ENCODE results near the gene RDM1. TPM values are rescaled to one million over a fixed set of nuclear protein-coding genes. Genes with fewer than 3 reads are reported as not detected.

The RDM1 gene
- total RNA-seq, 1 donor from 2014 or later = 0.49 TPM

DNA sequence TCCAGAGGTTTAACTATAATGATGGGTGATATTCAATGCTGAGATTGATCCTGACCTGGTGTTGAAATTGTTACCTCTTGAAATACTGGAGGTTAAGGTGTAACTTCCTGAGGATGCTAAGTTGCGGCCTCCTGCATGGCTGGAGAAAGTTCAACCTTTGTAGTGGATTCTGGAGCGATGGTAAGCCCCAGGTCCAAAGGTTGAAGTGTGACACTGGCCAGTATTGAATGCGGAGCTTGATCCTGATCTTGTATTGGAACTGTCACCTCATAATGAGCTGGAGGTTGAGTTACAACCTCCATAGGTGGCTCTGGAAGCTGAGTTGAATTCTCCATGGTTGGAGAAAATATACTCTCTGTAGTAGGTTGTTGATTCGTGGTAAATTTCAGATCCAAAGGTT is 17.0 kb downstream of the RDM1 start:
- Histone ChIP-seq H3K27me3 (no peaks in the 10 kb centered on the region), H3K4me3 (no peak overlapping the region), H3K9me3 (no peaks in the 10 kb centered on the region), H3K36me3 (no peaks in the 10 kb centered on the region), H3K4me1 (no peaks in the 10 kb centered on the region), H3K27ac (no peak overlapping the region)
- intact Hi-C loops (cut with DNase I) = no loop called here
- TF ChIP-seq POLR2A (IDR thresholded peaks at IDR 0.05) = no peak
- TF ChIP-seq POLR2AphosphoS5 (IDR thresholded peaks at IDR 0.05; ENCODE audit: insufficient read depth in 1 of 2, low read depth in 1 of 2) = no peak
- TF ChIP-seq, protein P1, sequence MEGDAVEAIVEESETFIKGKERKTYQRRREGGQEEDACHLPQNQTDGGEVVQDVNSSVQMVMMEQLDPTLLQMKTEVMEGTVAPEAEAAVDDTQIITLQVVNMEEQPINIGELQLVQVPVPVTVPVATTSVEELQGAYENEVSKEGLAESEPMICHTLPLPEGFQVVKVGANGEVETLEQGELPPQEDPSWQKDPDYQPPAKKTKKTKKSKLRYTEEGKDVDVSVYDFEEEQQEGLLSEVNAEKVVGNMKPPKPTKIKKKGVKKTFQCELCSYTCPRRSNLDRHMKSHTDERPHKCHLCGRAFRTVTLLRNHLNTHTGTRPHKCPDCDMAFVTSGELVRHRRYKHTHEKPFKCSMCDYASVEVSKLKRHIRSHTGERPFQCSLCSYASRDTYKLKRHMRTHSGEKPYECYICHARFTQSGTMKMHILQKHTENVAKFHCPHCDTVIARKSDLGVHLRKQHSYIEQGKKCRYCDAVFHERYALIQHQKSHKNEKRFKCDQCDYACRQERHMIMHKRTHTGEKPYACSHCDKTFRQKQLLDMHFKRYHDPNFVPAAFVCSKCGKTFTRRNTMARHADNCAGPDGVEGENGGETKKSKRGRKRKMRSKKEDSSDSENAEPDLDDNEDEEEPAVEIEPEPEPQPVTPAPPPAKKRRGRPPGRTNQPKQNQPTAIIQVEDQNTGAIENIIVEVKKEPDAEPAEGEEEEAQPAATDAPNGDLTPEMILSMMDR (IDR thresholded peaks at IDR 0.05) = no peak
- DNase-seq (ENCODE audit: extremely low spot score in 2 of 2) = no peak

DNA sequence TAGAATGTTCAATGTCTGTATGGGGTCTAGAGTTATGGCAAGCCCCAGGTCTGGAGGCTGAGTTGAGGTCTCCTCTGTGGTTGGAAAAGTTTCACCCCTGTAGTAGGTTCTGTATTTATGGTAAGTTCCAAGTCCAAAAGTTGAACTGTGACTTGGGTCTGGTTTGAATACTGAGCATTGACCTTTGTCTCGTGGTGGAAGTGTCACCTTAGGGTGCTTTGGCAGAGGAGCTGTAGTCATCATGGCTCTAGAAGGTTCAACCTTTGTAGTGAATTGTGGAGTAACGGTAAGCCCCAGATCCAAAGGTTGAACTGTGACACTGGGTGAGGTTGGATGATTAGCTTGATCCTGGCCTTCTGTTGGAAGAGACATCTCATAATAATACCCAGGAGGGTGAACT is 17.6 kb downstream of the RDM1 start:
- H3K27me3 ChIP-seq = no peaks in the 10 kb centered on the region
- no peaks in the 10 kb centered on the region for H3K36me3 ChIP-seq
- no peak for DNase-seq (ENCODE audit: extremely low spot score in 2 of 2)
- no peaks in the 10 kb centered on the region for H3K4me1 ChIP-seq
- H3K4me3 ChIP-seq = no peak overlapping the region
- H3K9me3 ChIP-seq = no peaks in the 10 kb centered on the region
- TF ChIP-seq POLR2A (IDR thresholded peaks at IDR 0.05) (no peak), POLR2AphosphoS5 (IDR thresholded peaks at IDR 0.05; ENCODE audit: insufficient read depth in 1 of 2, low read depth in 1 of 2) (no peak)
- intact Hi-C loops (cut with DNase I) = no loop called here
- H3K27ac ChIP-seq = no peak overlapping the region

DNA sequence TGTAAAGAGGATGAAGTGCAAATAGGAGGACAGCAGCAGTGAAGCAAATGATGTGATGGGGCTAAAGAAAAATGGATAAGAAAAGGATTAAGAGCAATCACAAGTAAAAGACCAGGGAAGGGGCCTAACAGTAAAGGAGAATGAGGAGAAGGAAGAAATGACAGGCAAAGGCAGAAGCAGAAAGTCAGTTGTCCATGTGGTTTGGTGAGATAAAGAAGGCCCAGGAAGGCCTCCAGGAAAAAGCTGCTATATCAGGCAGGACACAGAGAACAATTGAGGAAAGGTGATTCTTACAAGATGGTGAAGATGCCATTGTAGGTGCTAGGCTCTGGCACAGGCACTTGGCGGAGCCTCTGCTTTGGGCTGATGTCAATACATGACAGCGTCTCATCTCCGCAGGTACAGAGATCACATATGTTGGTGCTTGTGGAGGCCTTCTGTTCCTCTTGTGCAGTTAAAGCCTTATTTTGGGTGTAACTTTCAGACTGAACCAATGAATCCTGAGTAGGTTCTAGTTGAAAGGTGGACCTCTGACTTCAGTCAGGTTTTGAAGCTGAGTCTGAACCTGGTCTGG is 18.1 kb downstream of the RDM1 start:
- H3K27ac ChIP-seq = no peak overlapping the region
- DNase-seq (ENCODE audit: extremely low spot score in 2 of 2) = no peak
- no peaks in the 10 kb centered on the region for H3K4me1 ChIP-seq
- no peak overlapping the region for H3K4me3 ChIP-seq
- H3K9me3 ChIP-seq = no peaks in the 10 kb centered on the region
- intact Hi-C loops (cut with DNase I) = no loop called here
- TF ChIP-seq POLR2A (IDR thresholded peaks at IDR 0.05) = no peak
- TF ChIP-seq, protein P1 (IDR thresholded peaks at IDR 0.05) = no peak
- TF ChIP-seq POLR2AphosphoS5 (IDR thresholded peaks at IDR 0.05; ENCODE audit: insufficient read depth in 1 of 2, low read depth in 1 of 2) = no peak
- H3K36me3 ChIP-seq = no peaks in the 10 kb centered on the region
- H3K27me3 ChIP-seq = no peaks in the 10 kb centered on the region

DNA sequence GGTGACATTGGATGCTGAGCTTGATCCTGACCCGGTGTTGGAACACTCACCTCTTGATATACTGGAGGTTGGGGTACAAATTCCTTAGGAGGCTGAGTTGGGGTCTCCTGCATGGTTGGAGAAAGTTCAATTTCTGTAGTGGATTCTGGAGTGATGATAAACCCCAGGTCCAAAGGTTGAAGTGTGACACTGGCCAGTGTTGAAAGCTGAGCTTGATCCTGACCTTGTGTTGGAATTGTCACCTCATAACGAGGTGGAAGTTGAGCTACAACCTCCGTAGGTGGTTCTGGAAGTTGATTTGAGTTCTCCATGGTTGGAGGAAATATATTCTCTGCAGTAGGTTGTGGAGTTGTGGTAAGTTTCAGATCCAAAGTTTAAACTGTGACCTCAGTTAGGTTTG is 21.2 kb downstream of the RDM1 start:
- intact Hi-C loops (cut with DNase I) = no loop called here
- Histone ChIP-seq H3K4me3 (no peak overlapping the region), H3K9me3 (no peaks in the 10 kb centered on the region), H3K27me3 (no peaks in the 10 kb centered on the region), H3K36me3 (no peaks in the 10 kb centered on the region), H3K27ac (no peak overlapping the region), H3K4me1 (no peaks in the 10 kb centered on the region)
- no peak for TF ChIP-seq POLR2AphosphoS5 (IDR thresholded peaks at IDR 0.05; ENCODE audit: insufficient read depth in 1 of 2, low read depth in 1 of 2)
- TF ChIP-seq, protein P1 (IDR thresholded peaks at IDR 0.05) = no peak
- no peak for TF ChIP-seq POLR2A (IDR thresholded peaks at IDR 0.05)
- no peak for DNase-seq (ENCODE audit: extremely low spot score in 2 of 2)

DNA sequence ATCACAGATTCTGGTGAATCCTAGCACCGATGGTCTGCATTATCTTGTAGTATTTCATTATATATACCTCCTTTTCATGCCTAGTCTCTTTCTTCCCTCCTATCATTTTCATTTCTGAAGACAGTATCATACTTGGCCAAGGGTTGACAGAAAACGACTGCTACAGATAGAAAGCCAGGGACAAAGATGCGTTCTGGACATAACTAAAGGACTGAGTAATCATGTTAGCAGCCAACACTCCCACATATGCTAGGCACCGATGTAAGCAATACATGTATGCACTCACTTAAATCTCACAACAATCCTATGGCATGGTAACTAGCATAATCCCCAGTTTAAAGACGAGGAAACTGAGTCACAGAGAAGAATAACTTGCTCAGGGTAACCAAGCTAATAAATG is 22.9 kb downstream of the RDM1 start:
- H3K27me3 ChIP-seq = no peaks in the 10 kb centered on the region
- DNase-seq (ENCODE audit: extremely low spot score in 2 of 2) = no peak
- H3K36me3 ChIP-seq = no peaks in the 10 kb centered on the region
- no peak overlapping the region for H3K4me3 ChIP-seq
- TF ChIP-seq, protein P1 (IDR thresholded peaks at IDR 0.05) = no peak
- TF ChIP-seq POLR2AphosphoS5 (IDR thresholded peaks at IDR 0.05; ENCODE audit: insufficient read depth in 1 of 2, low read depth in 1 of 2) (no peak), POLR2A (IDR thresholded peaks at IDR 0.05) (no peak)
- H3K4me1 ChIP-seq = no peaks in the 10 kb centered on the region
- H3K9me3 ChIP-seq = no peaks in the 10 kb centered on the region
- no peak overlapping the region for H3K27ac ChIP-seq
- intact Hi-C loops (cut with DNase I) = no loop called here

Measured in vagina (tissue), 2 donors.